Chondrocyte (in vitro differentiated cells): ENCODE data around the gene FCRL4. TPM values are rescaled to one million over a fixed set of nuclear protein-coding genes. Genes with fewer than 3 reads are reported as not detected.

Source experiments
- DNase-seq: peaks from one replicate; pipeline ENCODE4 v3.0.0; 2021; ENCODE audit warnings: mixed read lengths, low spot score
- H3K27ac Mint-ChIP-seq: one replicate; pipeline ENCODE4 v1.8.0; 2021; ENCODE audit warnings: mild to moderate bottlenecking, moderate library complexity, mixed read lengths; ENCODE audit not compliant: unreplicated experiment
- H3K27me3 Mint-ChIP-seq: 2 replicates; pipeline ENCODE4 v1.8.0; 2021; ENCODE audit warnings: low read depth, mixed read lengths
- H3K36me3 Mint-ChIP-seq: 2 replicates; pipeline ENCODE4 v1.8.0; 2021; ENCODE audit warnings: low read depth, mixed read lengths
- H3K4me1 Mint-ChIP-seq: 2 replicates; pipeline ENCODE4 v1.8.0; 2021; ENCODE audit warnings: low read depth, mild to moderate bottlenecking, mixed read lengths
- H3K4me3 Mint-ChIP-seq: one replicate; pipeline ENCODE4 v1.8.0; 2021; ENCODE audit warnings: mild to moderate bottlenecking, moderate library complexity, mixed read lengths; ENCODE audit not compliant: unreplicated experiment
- H3K9me3 Mint-ChIP-seq: 2 replicates; pipeline ENCODE4 v1.8.0; 2021; ENCODE audit warnings: low read depth, mixed read lengths
- CTCF ChIP-seq: fragments of 200-600 bp; sonication (generic); IDR thresholded peaks from 2 replicates; pipeline ENCODE4 v1.5.0; 2021; ENCODE audit warnings: antibody characterized with exemption, mild to moderate bottlenecking, moderate library complexity
- total RNA-seq: library from RNA; stranded (reverse); gene quantifications from 3 replicates; pipeline ENCODE4 v1.2.1, GENCODE V29; 2021

FCRL4 gene
- total RNA-seq, 1 donor from 2014 or later, result not detected

GRCh38 chr1:157540852-157541251 is 57.0 kb downstream of the FCRL4 start:
- peaks cover 26% of the 10 kb centered on the region for H3K27me3 Mint-ChIP-seq
- no peak for TF ChIP-seq CTCF
- no peak overlapping the region for H3K27ac Mint-ChIP-seq

DNA sequence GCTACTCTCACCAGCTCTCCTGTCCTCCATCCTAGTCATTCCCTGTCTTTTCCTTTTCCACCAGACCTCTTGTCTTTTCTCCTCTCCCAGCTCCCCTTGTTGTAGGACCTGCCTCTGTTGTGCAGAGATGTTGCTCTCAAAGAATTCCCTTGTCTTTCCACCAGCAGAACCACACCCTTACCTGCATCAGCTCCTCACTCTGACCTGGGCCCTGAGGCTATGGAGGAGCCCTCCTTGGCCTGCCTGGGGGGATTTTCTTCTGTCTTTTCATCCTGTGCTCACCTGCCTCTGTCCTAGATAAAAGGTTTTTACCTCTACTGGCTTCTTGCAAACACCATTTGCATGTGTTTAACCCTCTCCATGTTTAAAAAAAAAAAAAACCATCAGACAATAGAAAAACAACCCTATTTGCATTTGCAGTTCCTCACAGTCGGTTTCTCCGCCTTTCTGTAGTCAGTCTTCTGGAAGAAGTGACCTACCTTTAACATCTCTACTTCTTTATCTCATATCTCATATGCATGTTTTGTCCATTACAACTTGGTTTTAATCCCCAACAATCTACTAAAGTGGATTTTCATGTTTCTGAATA is 57.6 kb downstream of the FCRL4 start:
- TF ChIP-seq CTCF, result no peak
- Mint-ChIP-seq H3K4me3 (no peak overlapping the region), H3K27ac (no peak overlapping the region), H3K36me3 (no peaks in the 10 kb centered on the region), H3K27me3 (peaks cover 26% of the 10 kb centered on the region), H3K4me1 (no peaks in the 10 kb centered on the region), H3K9me3 (peaks cover 5% of the 10 kb centered on the region)
- DNase-seq, result no peak

More at GRCh38 chr1:157540852-157541251, 57.0 kb downstream of the FCRL4 start:
- Mint-ChIP-seq H3K4me1 (no peaks in the 10 kb centered on the region), H3K36me3 (no peaks in the 10 kb centered on the region), H3K4me3 (no peak overlapping the region), H3K9me3 (peaks cover 5% of the 10 kb centered on the region)
- no peak for DNase-seq

GRCh38 chr1:157539568-157539967 is 58.3 kb downstream of the FCRL4 start:
- TF ChIP-seq CTCF, result no peak
- Mint-ChIP-seq H3K9me3 (peaks cover 5% of the 10 kb centered on the region), H3K4me1 (no peaks in the 10 kb centered on the region), H3K36me3 (no peaks in the 10 kb centered on the region), H3K27ac (no peak overlapping the region), H3K27me3 (peaks cover 26% of the 10 kb centered on the region), H3K4me3 (no peak overlapping the region)
- DNase-seq, result no peak

DNA sequence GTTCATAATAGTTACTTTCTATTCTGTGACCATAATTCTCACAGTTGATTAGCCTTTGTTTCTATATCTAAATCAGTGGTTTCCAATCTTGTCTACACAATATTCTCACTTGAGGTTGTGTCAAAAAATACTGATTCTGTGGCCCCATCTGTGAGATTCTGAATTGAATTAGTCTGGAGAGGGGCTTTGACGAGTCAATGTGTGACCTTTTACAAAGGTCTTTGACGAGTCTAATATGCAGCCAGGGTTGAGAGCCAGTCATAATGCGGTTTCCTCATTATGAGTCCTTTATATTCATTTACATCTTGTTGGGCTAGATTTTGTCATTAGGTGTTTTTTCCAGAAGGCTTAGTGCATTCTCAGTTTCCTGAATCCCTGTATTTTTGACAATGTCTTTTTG is 65.3 kb downstream of the FCRL4 start:
- Mint-ChIP-seq H3K9me3 (peaks cover 3% of the 10 kb centered on the region), H3K27me3 (peaks cover 20% of the 10 kb centered on the region), H3K4me3 (no peak overlapping the region), H3K27ac (no peak overlapping the region), H3K4me1 (no peaks in the 10 kb centered on the region), H3K36me3 (no peaks in the 10 kb centered on the region)
- no peak for DNase-seq
- TF ChIP-seq CTCF, result no peak

GRCh38 chr1:157523774-157524493 is 74.0 kb downstream of the FCRL4 start:
- H3K9me3 Mint-ChIP-seq, result no peaks in the 10 kb centered on the region
- peaks cover 18% of the 10 kb centered on the region for H3K27me3 Mint-ChIP-seq
- no peak overlapping the region for H3K27ac Mint-ChIP-seq
- no peaks in the 10 kb centered on the region for H3K36me3 Mint-ChIP-seq
- TF ChIP-seq CTCF, result no peak
- H3K4me3 Mint-ChIP-seq, result no peak overlapping the region
- DNase-seq, result no peak
- H3K4me1 Mint-ChIP-seq, result no peaks in the 10 kb centered on the region

Other genes starting within 250 kb of the FCRL4 start
- not detected in 3 replicates for gene FCRL5, start 45.6 kb downstream of the FCRL4 start, total RNA-seq
- gene FCRL3, start 102.7 kb upstream of the FCRL4 start, total RNA-seq, result not detected in 3 replicates
- gene FCRL2, start 179.0 kb upstream of the FCRL4 start, total RNA-seq, result not detected in 3 replicates
- gene FCRL1, start 222.0 kb upstream of the FCRL4 start, total RNA-seq, result not detected in 3 replicates
- gene CD5L, start 243.7 kb upstream of the FCRL4 start, total RNA-seq, result not detected in 3 replicates